Measurements from ENCODE around the gene RAB40B. TPM values are rescaled to one million over a fixed set of nuclear protein-coding genes. Genes with fewer than 3 reads are reported as not detected.

RAB40B gene
- polyA plus RNA-seq, 4 donors = 16.6 to 25.3 (median 22.3) TPM

GRCh38 chr17:82694647-82695046 is 3.9 kb downstream of the RAB40B start:
- no peak for DNase-seq (ENCODE audit: low read depth in 4 of 4, low spot score in 2 of 4)

GRCh38 chr17:82693168-82693867 is 5.2 kb downstream of the RAB40B start:
- DNase-seq (ENCODE audit: low read depth in 4 of 4, low spot score in 2 of 4) = no peak

- no peak for DNase-seq (ENCODE audit: low read depth in 4 of 4, low spot score in 2 of 4)
Measured at GRCh38 chr17:82692268-82692667, 6.2 kb downstream of the RAB40B start.

- no peak for DNase-seq (ENCODE audit: low read depth in 4 of 4, low spot score in 2 of 4)
Measured at GRCh38 chr17:82691714-82692113, 6.8 kb downstream of the RAB40B start.

GRCh38 chr17:82690786-82691489 is 7.6 kb downstream of the RAB40B start:
- no peak for DNase-seq (ENCODE audit: low read depth in 4 of 4, low spot score in 2 of 4)

GRCh38 chr17:82689077-82689476 is 9.4 kb downstream of the RAB40B start:
- no peak for DNase-seq (ENCODE audit: low read depth in 4 of 4, low spot score in 2 of 4)

- DNase-seq (ENCODE audit: low read depth in 4 of 4, low spot score in 2 of 4) = no peak
Measured at GRCh38 chr17:82687871-82688270, 10.6 kb downstream of the RAB40B start.

- DNase-seq (ENCODE audit: low read depth in 4 of 4, low spot score in 2 of 4) = no peak
Measured at GRCh38 chr17:82687375-82687861, 11.1 kb downstream of the RAB40B start.

- DNase-seq (ENCODE audit: low read depth in 4 of 4, low spot score in 2 of 4) = no peak
Measured at GRCh38 chr17:82686366-82687324, 11.9 kb downstream of the RAB40B start.

GRCh38 chr17:82685291-82685690 is 13.2 kb downstream of the RAB40B start:
- DNase-seq (ENCODE audit: low read depth in 4 of 4, low spot score in 2 of 4) = no peak

- DNase-seq (ENCODE audit: low read depth in 4 of 4, low spot score in 2 of 4) = no peak
Measured at GRCh38 chr17:82684228-82684841, 14.2 kb downstream of the RAB40B start.

GRCh38 chr17:82683534-82683933 is 15.0 kb downstream of the RAB40B start:
- no peak for DNase-seq (ENCODE audit: low read depth in 4 of 4, low spot score in 2 of 4)

GRCh38 chr17:82681547-82681946 is 17.0 kb downstream of the RAB40B start:
- no peak for DNase-seq (ENCODE audit: low read depth in 4 of 4, low spot score in 2 of 4)

GRCh38 chr17:82679586-82680465 is 18.7 kb downstream of the RAB40B start:
- DNase-seq (ENCODE audit: low read depth in 4 of 4, low spot score in 2 of 4) = no peak

- no peak for DNase-seq (ENCODE audit: low read depth in 4 of 4, low spot score in 2 of 4)
Measured at GRCh38 chr17:82678265-82678891, 20.1 kb downstream of the RAB40B start.

- no peak for DNase-seq (ENCODE audit: low read depth in 4 of 4, low spot score in 2 of 4)
Measured at GRCh38 chr17:82677353-82677925, 21.1 kb downstream of the RAB40B start.

GRCh38 chr17:82675476-82676245 is 22.8 kb downstream of the RAB40B start:
- no peak for DNase-seq (ENCODE audit: low read depth in 4 of 4, low spot score in 2 of 4)
